WI38 (cell line): ENCODE results near the gene RIT1.

Experiments used
- H3K4me3 ChIP-seq: 2 replicates; pipeline ENCODE4 v1.5.1; 2011; ENCODE audit warnings: low read depth, mild to moderate bottlenecking, control low read depth, low read length
- TF ChIP-seq, protein P1 (sequence below): IDR thresholded peaks from 2 replicates; pipeline ENCODE4 v1.5.1; 2012; ENCODE audit warnings: low read depth, mild to moderate bottlenecking, control low read depth, low read length

Gene RIT1

DNA sequence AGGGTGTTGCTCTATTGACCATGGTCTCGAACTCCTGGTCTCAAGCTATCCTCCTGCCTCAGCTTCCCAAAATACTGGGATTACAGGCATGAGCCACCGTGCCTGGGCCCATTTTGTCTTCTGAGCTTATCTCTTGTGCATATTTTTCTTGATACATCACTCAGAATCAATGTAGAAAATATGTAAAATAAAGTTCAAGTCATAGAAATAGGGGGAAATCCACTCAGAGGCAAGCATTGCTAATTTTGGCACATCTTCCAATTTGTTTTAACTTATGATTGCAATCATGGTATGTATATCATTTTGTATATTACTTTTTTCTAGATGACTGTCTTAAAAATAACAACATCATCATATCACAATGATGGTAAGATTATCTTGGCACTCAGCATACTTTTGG, 21.6 kb downstream of the RIT1 start:
- TF ChIP-seq, protein P1, sequence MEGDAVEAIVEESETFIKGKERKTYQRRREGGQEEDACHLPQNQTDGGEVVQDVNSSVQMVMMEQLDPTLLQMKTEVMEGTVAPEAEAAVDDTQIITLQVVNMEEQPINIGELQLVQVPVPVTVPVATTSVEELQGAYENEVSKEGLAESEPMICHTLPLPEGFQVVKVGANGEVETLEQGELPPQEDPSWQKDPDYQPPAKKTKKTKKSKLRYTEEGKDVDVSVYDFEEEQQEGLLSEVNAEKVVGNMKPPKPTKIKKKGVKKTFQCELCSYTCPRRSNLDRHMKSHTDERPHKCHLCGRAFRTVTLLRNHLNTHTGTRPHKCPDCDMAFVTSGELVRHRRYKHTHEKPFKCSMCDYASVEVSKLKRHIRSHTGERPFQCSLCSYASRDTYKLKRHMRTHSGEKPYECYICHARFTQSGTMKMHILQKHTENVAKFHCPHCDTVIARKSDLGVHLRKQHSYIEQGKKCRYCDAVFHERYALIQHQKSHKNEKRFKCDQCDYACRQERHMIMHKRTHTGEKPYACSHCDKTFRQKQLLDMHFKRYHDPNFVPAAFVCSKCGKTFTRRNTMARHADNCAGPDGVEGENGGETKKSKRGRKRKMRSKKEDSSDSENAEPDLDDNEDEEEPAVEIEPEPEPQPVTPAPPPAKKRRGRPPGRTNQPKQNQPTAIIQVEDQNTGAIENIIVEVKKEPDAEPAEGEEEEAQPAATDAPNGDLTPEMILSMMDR = no peak
- no peak overlapping the region for H3K4me3 ChIP-seq

DNA sequence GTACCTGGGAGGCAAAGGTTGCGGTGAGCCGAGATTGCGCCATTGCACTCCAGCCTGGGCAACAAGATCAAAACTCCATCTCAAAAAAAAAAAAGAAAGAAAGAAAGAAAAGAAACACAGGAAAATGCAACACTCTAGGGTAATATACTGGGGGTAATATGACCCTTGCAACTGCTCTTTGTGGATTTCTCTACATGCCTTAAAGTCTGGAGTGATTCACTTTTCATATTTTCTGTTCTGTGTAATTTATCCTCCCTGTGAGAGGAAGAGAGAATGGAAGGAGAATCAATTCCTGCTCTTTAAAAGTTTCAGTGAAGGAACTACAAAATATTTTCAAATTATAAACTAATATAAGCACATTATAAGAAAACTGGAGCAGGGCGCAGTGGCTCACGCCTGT, 22.7 kb downstream of the RIT1 start:
- no peak overlapping the region for H3K4me3 ChIP-seq
- TF ChIP-seq, protein P1 = no peak

DNA sequence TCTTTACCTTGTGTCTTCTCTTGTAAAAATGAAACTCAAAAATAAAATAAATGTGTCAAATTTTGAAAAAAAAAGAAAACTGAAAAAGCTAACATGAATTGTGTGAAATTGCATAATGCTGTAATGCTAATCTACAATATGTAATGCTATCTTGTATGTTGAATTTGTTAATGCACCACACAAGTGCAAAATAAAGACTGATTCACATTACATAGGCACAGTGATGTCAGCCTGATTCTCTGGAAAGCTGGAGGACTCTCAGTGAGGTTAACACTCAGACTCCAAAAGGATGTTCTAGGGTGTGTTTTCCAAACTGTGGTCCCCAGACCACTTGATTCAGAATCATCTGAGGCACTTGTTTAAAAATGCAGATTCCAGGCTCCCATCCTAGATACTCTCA, 26.2 kb downstream of the RIT1 start:
- H3K4me3 ChIP-seq = no peak overlapping the region
- TF ChIP-seq, protein P1 = no peak

DNA sequence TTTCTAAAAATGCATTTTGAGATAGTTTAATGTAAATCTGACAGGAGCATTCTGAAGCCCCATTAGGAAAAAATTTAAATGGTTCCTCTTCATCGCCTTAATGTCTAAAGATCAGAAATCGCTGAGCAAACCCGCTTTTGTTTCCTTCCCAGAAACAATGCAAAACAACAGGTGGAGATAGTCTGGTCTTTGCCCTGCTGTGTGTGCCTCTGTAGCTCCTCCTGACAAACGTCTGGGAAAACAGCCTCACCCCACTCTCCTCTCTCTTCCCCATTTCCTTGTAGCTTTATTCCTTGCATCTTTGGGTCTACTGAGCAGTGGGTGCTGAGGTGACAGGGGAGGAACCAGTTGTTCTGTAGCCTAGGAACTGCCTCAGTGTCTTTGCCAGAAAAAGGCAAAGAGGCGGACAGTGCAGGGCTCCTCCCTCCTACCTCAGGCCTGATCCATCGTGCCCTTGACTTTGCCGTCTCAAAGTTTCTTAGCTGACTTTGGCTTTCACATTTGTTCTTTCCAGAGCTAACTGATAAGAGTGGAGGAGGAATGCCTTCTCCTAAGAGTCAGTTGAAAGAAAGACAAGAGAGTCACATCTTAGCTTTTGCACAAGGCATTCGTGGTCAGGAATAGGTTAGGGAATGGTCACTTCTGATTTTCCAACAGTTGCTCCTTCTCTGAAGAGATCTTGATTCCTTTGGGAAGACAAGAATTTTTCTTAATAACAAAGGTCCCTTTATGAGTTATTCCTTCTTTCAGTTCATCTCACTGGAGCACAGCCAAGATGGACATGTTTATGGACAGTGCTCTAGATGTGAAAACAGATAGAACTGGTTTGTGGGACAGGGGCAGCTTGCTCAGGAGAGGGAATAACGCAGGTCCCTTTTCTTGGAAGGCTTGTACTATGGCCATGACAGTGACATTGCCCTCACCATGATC, 26.9 kb downstream of the RIT1 start:
- no peak overlapping the region for H3K4me3 ChIP-seq
- TF ChIP-seq, protein P1 = no peak

DNA sequence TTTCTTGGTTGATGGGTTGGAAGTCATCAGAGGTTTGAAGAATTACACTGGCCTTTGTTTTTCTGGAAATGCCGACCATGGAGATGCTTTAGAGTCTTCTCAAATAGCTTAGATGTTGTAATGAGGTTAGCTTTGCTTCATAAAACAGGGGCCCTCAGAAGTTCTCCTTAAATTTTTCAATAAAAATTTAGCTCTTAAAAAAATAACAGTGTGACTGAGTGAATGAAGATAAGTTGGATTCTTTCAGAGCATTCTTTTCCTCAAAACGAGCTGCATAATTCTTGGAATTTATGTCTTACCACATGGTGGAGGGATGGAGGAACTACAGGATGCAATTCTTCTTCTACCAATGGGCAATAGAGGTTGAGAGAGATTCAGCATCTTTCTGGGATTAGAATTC, 28.4 kb downstream of the RIT1 start:
- no peak overlapping the region for H3K4me3 ChIP-seq
- TF ChIP-seq, protein P1 = no peak

DNA sequence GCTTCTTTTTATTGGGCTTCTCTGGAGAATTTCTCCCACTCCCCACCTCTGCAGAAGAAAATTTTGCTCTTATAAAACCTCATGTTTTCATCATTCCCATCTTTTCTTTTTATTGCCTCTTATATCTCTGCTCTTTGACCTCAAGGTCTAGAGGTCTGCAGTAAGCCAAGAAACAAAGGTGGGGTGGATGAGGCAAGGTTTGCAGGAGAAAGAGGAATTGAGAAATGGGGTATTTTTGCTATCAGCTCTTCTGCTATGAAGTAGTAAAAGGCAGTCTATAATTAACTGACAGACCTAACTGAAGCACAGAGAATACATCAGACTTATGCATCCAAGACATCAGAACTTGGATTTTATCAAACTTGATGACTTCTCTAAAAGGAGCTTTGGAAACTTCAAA, 28.9 kb downstream of the RIT1 start:
- TF ChIP-seq, protein P1 = no peak
- H3K4me3 ChIP-seq = no peak overlapping the region

DNA sequence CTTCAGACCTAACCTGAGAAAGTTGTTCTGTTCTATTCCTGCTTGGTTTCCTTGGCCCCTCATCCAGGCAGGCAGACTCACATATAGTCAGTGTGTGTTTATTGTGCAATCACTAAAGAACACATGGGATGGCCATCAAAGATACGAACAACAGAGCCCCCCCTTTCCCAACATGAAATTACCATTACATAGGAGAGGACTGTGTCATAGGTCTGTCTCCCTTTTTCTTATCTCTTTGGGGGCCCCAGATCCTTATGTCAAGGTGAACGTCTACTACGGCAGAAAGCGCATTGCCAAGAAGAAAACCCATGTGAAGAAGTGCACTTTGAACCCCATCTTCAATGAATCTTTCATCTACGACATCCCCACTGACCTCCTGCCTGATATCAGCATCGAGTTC, 30.2 kb downstream of the RIT1 start:
- TF ChIP-seq, protein P1 = no peak
- no peak overlapping the region for H3K4me3 ChIP-seq
